Measurements from ENCODE around the gene PGPEP1. TPM values are rescaled to one million over a fixed set of nuclear protein-coding genes. Genes with fewer than 3 reads are reported as not detected.
"Not testable (repeated sequence)": the region's sequence is repeated elsewhere in the genome, so short reads cannot be mapped to it uniquely, and the experiment has no call there.

PGPEP1 gene
- total RNA-seq, 1 donor = 21.4 TPM

GRCh38 chr19:18361646-18362045 lies 21.2 kb downstream of the PGPEP1 start:
- H3K4me1 ChIP-seq (ENCODE audit: insufficient read depth, low read length) = peaks cover 22% of the 10 kb centered on the region
- no peaks in the 10 kb centered on the region for H3K9me3 ChIP-seq (ENCODE audit: low read depth, low read length)
- no peak overlapping the region for H3K4me3 ChIP-seq (ENCODE audit: low read length)
- no peaks in the 10 kb centered on the region for H3K27me3 ChIP-seq (ENCODE audit: insufficient read depth, low read length)

GRCh38 chr19:18362934-18363542 lies 22.6 kb downstream of the PGPEP1 start:
- no peak overlapping the region for H3K4me3 ChIP-seq (ENCODE audit: low read length)
- H3K4me1 ChIP-seq (ENCODE audit: insufficient read depth, low read length) = peaks cover 24% of the 10 kb centered on the region

GRCh38 chr19:18363787-18364186 lies 23.4 kb downstream of the PGPEP1 start:
- H3K27me3 ChIP-seq (ENCODE audit: insufficient read depth, low read length) = no peaks in the 10 kb centered on the region
- no peak overlapping the region for H3K4me3 ChIP-seq (ENCODE audit: low read length)
- peaks cover 24% of the 10 kb centered on the region for H3K4me1 ChIP-seq (ENCODE audit: insufficient read depth, low read length)
- no peaks in the 10 kb centered on the region for H3K9me3 ChIP-seq (ENCODE audit: low read depth, low read length)

More at GRCh38 chr19:18362934-18363542, 22.6 kb downstream of the PGPEP1 start:
- Histone ChIP-seq H3K27me3 (ENCODE audit: insufficient read depth, low read length) (no peaks in the 10 kb centered on the region), H3K9me3 (ENCODE audit: low read depth, low read length) (no peaks in the 10 kb centered on the region)

- not testable (repeated sequence) for H3K27me3 ChIP-seq (ENCODE audit: insufficient read depth, low read length); H3K4me3 ChIP-seq (ENCODE audit: low read length); H3K9me3 ChIP-seq (ENCODE audit: low read depth, low read length)
- H3K4me1 ChIP-seq (ENCODE audit: insufficient read depth, low read length) = peaks cover 24% of the 10 kb centered on the region
Observed at GRCh38 chr19:18364277-18364825, 24.0 kb downstream of the PGPEP1 start.

GRCh38 chr19:18364826-18365528 lies 24.6 kb downstream of the PGPEP1 start:
- H3K4me3 ChIP-seq (ENCODE audit: low read length) = no peak overlapping the region
- no peaks in the 10 kb centered on the region for H3K9me3 ChIP-seq (ENCODE audit: low read depth, low read length)
- H3K27me3 ChIP-seq (ENCODE audit: insufficient read depth, low read length) = no peaks in the 10 kb centered on the region
- peaks cover 24% of the 10 kb centered on the region for H3K4me1 ChIP-seq (ENCODE audit: insufficient read depth, low read length)

DNA sequence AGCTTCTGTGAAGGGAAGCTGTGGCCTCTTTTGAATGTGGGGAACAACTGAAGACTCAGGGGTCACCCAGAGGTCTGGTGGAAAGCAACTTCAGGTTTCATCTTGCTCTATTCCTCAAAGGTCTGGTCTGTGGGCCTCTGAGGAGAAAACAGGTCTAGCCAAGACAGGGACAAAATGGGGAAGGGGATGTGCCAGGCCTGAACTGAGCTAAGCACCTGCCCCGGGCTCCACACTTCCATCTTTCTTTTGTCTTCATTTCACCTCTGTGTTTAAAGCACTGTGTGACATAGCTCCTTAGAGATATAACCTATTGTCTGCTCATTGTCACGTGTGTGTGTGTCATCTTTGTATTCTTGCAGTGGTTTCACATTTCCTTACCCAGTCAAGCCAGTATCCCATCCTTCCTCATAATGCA lies 25.6 kb downstream of the PGPEP1 start:
- Histone ChIP-seq H3K27me3 (ENCODE audit: insufficient read depth, low read length) (no peaks in the 10 kb centered on the region), H3K4me1 (ENCODE audit: insufficient read depth, low read length) (peaks cover 24% of the 10 kb centered on the region), H3K9me3 (ENCODE audit: low read depth, low read length) (no peaks in the 10 kb centered on the region), H3K4me3 (ENCODE audit: low read length) (no peak overlapping the region)

DNA sequence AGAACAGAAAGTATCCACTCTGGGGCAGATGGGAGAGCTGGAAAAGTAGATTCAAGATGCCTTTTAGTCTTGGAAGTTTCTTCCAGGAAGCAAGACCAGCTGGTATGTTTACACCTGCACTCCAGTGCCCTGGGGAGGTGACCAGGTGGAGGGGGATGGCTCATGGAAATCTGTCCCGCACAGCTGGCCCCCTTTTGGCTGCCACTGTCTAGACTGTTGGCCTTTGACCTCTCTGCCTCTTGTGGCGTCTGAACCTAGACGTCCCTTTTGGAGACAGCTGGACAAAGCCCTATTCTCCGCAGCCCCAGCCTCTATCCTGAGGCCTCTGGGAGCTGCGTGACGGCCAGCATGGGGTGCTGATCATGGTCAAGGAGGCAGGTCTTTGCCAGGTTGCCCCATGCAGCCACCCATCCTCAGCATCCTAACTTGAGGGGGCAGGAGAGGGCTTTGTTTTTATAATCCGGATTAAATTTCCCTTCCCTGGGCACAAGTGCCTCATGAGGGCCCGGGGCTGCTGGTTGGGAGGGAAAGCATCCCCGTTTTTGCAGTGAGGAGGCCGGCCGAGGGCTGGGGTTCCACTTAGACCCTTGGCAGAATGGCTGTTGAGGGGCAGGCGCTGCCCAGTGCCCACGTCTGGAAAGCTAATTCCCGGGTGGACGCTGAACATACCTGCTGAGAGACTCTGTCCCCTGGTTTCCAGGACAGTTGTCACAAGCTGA lies 28.3 kb downstream of the PGPEP1 start:
- H3K4me3 ChIP-seq (ENCODE audit: low read length) = no peak overlapping the region
- H3K9me3 ChIP-seq (ENCODE audit: low read depth, low read length) = no peaks in the 10 kb centered on the region
- H3K4me1 ChIP-seq (ENCODE audit: insufficient read depth, low read length) = peaks cover 29% of the 10 kb centered on the region
- H3K27me3 ChIP-seq (ENCODE audit: insufficient read depth, low read length) = no peaks in the 10 kb centered on the region

- Histone ChIP-seq H3K4me1 (ENCODE audit: insufficient read depth, low read length) (peaks cover 28% of the 10 kb centered on the region), H3K9me3 (ENCODE audit: low read depth, low read length) (no peaks in the 10 kb centered on the region), H3K4me3 (ENCODE audit: low read length) (no peak overlapping the region), H3K27me3 (ENCODE audit: insufficient read depth, low read length) (no peaks in the 10 kb centered on the region)
Observed at GRCh38 chr19:18373407-18373891, 33.1 kb downstream of the PGPEP1 start.

GRCh38 chr19:18373892-18374629 lies 33.7 kb downstream of the PGPEP1 start:
- Histone ChIP-seq H3K27me3 (ENCODE audit: insufficient read depth, low read length) (no peaks in the 10 kb centered on the region), H3K9me3 (ENCODE audit: low read depth, low read length) (no peaks in the 10 kb centered on the region), H3K4me1 (ENCODE audit: insufficient read depth, low read length) (peaks cover 28% of the 10 kb centered on the region), H3K4me3 (ENCODE audit: low read length) (no peak overlapping the region)

- no peaks in the 10 kb centered on the region for H3K9me3 ChIP-seq (ENCODE audit: low read depth, low read length)
- H3K4me1 ChIP-seq (ENCODE audit: insufficient read depth, low read length) = peaks cover 44% of the 10 kb centered on the region
- no peaks in the 10 kb centered on the region for H3K27me3 ChIP-seq (ENCODE audit: insufficient read depth, low read length)
- no peak overlapping the region for H3K4me3 ChIP-seq (ENCODE audit: low read length)
Observed at GRCh38 chr19:18377026-18377425, 36.6 kb downstream of the PGPEP1 start.

DNA sequence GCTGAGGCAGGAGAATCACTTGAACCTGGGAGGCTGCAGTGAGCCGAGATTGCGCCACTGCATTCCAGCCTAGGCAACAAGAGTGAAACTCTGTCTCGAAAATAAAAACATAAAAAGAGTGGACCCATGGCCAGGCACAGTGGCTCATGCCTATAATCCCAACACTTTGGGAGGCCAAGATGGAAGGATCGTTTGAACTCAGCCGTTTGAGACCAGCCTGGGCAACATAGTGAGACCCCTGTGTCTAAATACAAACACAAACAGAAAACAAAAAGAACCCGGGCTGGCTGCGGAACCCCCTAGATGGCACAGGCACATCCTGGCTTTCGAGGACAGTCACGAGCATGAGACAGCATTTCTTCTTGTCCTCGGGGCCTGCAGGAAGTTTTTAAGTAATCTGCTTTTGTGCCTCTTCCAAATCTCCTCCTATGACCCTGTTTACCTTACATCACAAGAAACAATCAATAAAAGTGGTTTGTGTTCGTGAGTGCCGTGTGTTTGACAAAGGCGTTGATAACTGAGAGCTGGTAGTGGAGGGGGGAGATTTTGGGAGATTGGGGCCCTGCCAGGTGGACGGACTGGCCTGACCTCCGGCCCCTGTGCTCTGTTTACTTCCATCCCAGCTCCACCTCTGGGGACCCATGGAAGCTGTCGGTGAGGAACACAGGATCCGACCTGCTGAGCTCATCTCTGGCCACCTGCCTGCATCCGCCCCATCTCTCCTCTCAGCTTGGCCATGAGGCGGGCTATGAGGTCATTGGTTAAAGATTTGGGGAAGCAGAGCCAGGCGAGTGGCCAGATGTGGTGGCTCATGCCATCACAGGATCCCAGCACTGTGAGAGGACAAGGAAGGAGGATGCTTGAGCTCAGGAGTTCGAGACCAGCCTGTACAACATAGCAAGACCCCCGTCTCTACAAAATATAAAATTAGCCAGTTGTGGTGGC lies 39.7 kb downstream of the PGPEP1 start:
- H3K27me3 ChIP-seq (ENCODE audit: insufficient read depth, low read length) = no peaks in the 10 kb centered on the region
- H3K4me1 ChIP-seq (ENCODE audit: insufficient read depth, low read length) = peaks cover 26% of the 10 kb centered on the region
- H3K9me3 ChIP-seq (ENCODE audit: low read depth, low read length) = no peaks in the 10 kb centered on the region
- no peak overlapping the region for H3K4me3 ChIP-seq (ENCODE audit: low read length)

GRCh38 chr19:18380843-18381242 lies 40.4 kb downstream of the PGPEP1 start:
- Histone ChIP-seq H3K4me3 (ENCODE audit: low read length) (no peak overlapping the region), H3K27me3 (ENCODE audit: insufficient read depth, low read length) (peaks cover 4% of the 10 kb centered on the region), H3K9me3 (ENCODE audit: low read depth, low read length) (no peaks in the 10 kb centered on the region), H3K4me1 (ENCODE audit: insufficient read depth, low read length) (peaks cover 21% of the 10 kb centered on the region)

DNA sequence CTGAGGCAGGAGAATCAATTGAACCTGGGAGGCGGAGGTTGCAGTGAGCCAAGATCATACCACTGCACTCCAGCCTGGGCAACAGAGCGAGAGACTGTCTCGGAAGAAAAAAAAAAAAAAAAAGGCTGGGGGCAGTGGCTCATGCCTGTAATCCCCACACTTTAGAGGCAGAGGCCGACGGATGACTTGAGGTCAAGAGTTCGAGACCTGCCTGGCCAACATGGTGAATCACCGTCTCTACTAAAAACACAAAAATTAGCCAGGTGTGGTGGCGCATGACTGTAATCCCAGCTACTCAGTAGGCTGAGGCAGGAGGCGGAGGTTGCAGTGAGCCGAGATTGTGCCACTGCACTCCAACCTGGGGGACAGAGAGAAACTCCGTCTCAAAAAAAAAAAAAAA lies 43.2 kb downstream of the PGPEP1 start:
- H3K4me3 ChIP-seq (ENCODE audit: low read length); H3K9me3 ChIP-seq (ENCODE audit: low read depth, low read length): not testable (repeated sequence)
- H3K27me3 ChIP-seq (ENCODE audit: insufficient read depth, low read length) = peaks cover 12% of the 10 kb centered on the region
- peaks cover 39% of the 10 kb centered on the region for H3K4me1 ChIP-seq (ENCODE audit: insufficient read depth, low read length)

GRCh38 chr19:18384775-18385174 lies 44.4 kb downstream of the PGPEP1 start:
- peaks cover 12% of the 10 kb centered on the region for H3K27me3 ChIP-seq (ENCODE audit: insufficient read depth, low read length)
- H3K4me1 ChIP-seq (ENCODE audit: insufficient read depth, low read length) = peaks cover 46% of the 10 kb centered on the region
- H3K4me3 ChIP-seq (ENCODE audit: low read length) = no peak overlapping the region
- no peaks in the 10 kb centered on the region for H3K9me3 ChIP-seq (ENCODE audit: low read depth, low read length)
